NCI-H2107 (cell line): ENCODE results near the gene RNF183.
A peak's percentile ranks its signal among the peaks of the same experiment; 100 is the strongest.
"Not testable (repeated sequence)": the region's sequence is repeated elsewhere in the genome, so short reads cannot be mapped to it uniquely, and the experiment has no call there.

ENCODE experiments used
- DNase-seq: peaks from one replicate; lab custom pipeline; 2025; lab: John Stamatoyannopoulos, UW

The RNF183 gene

DNA sequence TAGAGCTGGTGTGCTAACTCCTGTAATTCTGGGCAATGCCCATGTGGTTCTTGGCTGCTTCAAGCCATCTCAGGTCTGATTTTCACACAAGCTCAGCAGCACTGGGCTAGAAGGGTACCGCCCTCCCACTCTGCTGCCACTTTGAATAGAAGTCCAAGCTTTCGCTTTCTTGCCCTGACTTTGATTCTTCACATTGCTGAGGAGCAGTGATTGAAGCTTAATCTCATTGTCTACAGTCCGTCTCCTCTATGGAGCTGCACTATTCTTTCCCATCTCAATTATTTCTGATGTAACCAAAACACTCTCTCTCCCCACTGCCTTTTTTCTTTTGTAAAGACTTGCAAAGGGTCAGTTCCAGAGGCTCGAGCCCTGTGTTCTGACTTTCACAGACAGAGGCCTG lies 12.9 kb upstream of the RNF183 start:
- no peak for DNase-seq

- DNase-seq = no peak
These were observed 12.1 kb upstream of the RNF183 start for GRCh38 chr9:113315231-113315630.

GRCh38 chr9:113313261-113313660 lies 10.1 kb upstream of the RNF183 start:
- no peak for DNase-seq

- no peak for DNase-seq
These were observed 8.8 kb upstream of the RNF183 start for GRCh38 chr9:113311961-113312360.

- no peak for DNase-seq
These were observed 7.4 kb upstream of the RNF183 start for GRCh38 chr9:113310538-113310937.

DNA sequence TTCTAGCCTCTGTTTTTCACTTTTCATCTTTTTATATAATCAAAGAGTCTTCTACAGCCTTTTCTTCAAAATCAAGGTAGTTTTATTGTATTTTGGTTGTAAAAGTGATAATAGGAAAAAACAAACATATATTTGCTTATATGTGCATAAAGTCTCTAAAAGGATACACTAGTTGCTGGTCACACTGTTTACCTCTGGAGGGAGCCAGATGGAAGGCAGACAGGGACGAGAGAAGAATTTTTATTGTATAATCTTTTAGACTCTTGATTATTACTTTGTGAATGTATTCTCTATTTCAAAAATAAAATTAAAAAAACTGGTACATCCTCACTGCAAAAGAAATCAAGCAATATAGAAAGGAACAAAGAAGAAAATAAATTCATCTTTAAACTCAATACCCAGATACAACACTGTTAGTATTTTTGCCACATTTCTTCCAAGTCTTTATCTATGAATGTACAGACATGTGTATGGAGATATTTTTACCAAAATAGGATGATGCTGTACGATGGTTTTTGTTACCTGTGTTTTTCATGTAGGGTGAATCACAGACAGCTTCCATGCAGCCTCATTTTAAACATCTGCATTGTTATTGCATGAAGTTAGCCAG lies 6.1 kb upstream of the RNF183 start:
- no peak for DNase-seq

- DNase-seq = no peak
These were observed 4.3 kb upstream of the RNF183 start for GRCh38 chr9:113307396-113307975.

DNA sequence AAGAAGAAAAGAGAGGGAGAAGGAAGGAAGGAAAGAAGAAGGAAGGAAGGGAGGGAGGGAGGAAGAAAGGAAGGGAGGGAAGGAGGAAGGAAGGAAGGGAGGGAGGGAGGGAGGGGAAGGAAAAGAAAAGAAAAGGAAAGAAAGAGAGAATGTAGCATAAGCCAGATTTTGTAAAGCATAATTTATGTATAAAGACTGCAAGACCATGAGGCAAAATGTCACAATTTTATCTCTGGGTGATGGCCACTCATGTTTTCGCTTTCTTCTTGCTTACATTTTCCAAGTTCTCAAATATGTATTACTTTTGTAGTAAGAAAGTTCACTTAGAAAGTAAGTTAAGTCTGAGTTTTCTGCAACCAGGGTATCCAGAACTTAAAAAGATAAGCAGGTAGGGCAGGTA lies 3.4 kb upstream of the RNF183 start:
- DNase-seq = no peak

- no peak for DNase-seq
These were observed 1.6 kb downstream of the RNF183 start for GRCh38 chr9:113301548-113301947.

DNA sequence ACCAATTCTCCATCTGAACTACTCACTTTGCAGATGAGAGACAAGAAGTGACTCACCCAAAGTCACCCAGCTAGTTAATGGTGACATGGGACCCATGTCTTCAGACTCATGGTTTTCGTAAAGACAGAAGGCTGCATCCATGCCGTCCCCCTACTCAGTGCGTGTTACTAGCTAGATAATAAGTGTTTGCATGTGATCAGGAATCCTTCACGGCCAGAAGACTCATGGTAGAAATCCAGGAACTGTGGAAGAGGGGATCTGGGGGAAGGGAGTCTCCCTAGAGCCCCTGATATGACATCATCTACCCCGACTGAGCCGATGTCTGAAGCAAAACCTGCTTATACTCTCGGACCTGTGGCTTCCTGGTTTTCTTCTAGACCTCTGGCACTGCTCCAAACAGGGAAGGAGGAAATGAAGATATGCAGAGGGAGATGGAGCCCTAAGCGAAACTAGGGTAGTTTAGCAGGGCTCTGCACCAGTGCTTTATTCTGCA lies 3.3 kb downstream of the RNF183 start:
- DNase-seq = peak; percentile 39

- peak; percentile 83 for DNase-seq
These were observed 4.0 kb downstream of the RNF183 start for GRCh38 chr9:113298924-113299770.

DNA sequence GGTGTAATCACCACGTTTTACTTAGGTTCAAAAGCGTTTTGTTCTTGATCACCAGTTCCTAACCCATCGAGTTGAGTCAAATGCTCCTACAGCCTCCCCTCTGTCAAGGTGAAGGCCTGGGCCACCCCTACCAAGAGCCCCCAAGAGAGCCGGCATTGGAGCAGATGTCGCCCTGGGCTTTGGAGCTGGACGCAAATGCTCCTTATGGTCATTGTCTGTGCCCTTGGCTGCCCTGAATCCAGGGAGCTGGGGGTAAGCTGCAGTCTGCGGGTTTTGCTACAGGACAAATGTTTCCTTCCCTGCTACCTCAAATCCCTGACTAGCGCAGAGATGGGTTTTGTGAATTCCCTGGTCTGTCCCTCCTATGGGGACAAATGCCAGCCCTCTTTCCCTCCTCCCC lies 4.9 kb downstream of the RNF183 start:
- no peak for DNase-seq

GRCh38 chr9:113296796-113297558 lies 6.2 kb downstream of the RNF183 start:
- DNase-seq = no peak

GRCh38 chr9:113296247-113296646 lies 6.9 kb downstream of the RNF183 start:
- not testable (repeated sequence) for DNase-seq

DNA sequence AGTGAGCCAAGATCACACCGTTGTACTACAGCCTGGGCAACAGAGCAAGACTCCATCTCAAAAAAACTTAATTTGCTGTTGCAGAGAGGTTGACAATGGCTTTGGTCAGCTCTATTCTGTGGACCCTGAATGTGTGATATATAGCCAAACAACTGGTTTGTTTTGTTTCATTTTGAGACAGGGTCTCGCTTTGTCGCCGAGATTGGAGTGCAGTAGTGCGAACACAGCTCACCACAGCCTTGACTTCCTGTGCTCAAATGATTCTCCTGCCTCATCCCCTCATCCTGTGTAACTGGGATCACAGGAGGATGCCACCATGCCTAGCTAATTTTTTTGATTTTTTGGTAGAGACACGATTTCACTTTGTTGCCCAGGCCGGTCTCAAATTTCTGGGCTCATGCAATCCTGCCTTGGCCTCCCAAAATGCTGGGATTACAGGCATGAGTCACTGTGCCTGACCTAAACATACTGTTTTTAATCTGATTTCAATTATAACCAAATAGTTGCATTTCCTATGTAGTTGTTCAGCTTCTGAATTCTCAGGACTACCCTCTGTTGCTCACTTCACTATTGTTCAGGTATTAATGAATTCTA lies 9.8 kb downstream of the RNF183 start:
- no peak for DNase-seq

GRCh38 chr9:113290052-113290607 lies 13.0 kb downstream of the RNF183 start:
- no peak for DNase-seq

- DNase-seq = no peak
These were observed 14.1 kb downstream of the RNF183 start for GRCh38 chr9:113289091-113289490.

DNA sequence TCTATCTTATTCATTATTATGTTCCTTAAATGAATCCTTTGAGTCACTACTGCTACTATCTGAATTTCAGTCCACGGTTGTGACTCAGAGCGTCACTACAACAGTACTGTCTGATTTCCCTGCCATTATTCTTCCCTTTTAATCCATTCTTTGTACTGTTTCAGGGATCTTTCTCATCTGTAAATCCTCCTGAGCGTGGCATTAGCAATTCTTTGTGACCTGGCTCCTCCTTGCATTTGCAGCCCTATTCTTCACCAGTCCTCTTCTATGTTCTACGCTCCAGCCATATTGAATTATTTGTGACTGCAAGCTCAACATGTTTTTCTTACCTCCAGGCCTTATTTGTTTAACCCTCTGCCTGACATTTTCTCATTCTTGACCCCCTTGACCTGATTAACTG lies 21.8 kb downstream of the RNF183 start:
- DNase-seq = no peak

DNA sequence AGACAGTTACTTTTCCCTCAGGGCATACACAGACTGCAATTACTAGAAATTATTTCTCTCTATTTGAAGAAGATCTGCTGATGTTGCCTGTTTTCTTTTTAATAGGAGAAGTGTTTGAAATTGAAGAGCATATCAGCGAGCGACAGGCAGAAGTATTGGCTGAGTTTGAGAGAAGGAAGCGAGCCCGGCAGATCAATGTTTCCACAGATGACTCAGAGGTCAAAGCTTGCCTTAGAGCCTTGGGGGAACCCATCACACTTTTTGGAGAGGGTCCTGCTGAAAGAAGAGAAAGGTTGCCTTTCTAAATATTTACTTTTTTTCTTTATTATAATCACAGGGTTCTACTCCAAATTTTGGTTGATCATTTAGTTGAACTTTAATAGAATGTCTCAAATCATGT lies 24.3 kb downstream of the RNF183 start:
- DNase-seq = no peak

DNA sequence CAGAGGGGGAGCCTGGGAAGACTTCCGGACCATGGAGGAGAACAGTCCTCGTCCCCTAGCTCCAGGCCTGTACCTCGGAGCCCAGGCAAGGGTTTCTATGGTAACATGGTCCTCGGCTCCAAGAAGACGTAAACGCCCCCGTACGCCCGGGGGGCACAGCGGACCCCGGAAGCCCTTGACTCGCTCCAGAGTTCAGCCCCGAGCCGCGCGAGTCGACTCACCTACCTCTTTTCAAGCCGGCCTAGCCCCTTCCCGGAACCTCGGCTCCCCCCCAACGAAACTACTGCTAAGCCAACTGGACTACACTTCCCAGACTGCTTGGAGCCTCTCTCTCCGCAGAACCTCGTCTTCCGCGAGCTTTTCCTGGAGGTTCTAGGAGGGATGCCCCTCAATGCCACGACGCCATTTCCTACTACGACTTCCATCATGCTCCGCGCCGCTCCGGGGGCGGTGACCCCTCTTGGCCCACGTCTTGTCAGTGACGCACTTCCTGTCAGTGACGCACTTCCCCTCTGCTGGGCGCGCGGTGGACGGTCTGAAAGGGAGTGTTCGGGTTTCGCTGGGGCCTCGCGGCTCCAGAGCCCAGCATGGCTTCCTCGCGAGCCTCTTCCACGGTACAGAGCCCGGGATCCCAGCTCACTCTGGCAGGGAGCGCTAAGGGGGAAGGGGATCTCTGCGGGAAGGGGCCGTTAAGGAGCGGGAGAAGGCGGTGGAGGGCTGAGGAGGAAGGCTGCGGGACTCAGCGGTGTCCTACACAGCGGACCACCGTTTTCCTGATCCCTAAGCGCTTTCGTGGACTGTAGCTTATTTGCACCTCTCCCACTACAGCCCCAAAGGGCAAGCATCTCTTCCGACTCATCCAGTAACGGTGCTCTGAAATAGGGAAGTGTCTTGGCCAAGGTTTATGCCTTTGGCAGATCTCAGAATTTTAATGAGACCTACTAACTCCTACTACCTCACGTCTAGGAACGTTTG lies 27.7 kb downstream of the RNF183 start, which contains the start of the genes CDC26 and PRPF4:
Gene CDC26 (minus strand): TSS at position 416 of the 975 bp plus-strand sequence. CDS start 3,065 bp downstream, outside the sequence.
Gene PRPF4 (plus strand): TSS at position 502 of the 975 bp plus-strand sequence. CDS start 86 bp downstream, at position 588.
- peak; percentile 95 for DNase-seq
